COLO668 (cell line): ENCODE data around the gene TOMM34.

Source experiments
- DNase-seq: peaks from one replicate; lab custom pipeline; 2025; ENCODE audit not compliant: unreplicated experiment; lab: John Stamatoyannopoulos, UW

The TOMM34 gene

DNA sequence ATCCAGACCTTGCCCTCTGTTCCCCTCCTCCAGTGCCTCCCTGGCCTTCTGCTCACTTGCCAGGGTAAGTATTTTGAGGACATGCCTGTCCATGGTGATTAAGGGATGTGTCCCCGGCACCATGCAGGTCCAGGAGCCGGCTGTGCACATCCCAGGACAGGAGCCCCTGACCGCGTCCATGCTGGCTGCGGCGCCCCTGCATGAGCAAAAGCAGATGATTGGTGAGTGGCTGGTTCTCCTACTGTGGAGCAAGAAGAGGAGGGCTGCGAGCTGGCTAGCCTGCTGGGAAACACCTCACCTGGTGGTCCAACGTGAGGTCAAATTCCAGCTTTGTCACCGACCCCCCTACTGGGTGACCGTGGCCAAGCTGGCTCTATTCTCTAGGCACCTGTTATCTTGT is 23.7 kb downstream of the TOMM34 start:
- DNase-seq: no peak

DNA sequence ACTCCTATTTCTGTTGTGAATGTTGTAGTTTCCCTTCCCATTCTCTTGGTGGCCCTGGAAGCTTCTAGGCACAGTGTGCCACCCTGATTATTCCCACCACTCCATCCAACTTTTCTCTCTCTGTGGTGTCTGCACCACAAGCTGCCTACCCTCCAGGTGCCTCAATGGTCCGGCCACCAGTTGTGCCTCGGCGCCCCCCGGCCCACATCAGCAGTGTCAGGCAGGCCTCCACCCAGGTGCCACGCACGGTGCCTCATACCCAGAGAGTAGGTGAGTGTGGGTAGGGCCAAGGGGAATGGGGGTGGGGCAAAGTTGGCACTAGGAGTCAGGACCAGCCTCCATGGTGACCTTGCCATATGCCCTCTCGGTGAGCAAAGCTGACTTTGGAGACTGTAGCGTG is 27.3 kb downstream of the TOMM34 start:
- no peak for DNase-seq

GRCh38 chr20:44931911-44932310 is 28.3 kb downstream of the TOMM34 start:
- no peak for DNase-seq

DNA sequence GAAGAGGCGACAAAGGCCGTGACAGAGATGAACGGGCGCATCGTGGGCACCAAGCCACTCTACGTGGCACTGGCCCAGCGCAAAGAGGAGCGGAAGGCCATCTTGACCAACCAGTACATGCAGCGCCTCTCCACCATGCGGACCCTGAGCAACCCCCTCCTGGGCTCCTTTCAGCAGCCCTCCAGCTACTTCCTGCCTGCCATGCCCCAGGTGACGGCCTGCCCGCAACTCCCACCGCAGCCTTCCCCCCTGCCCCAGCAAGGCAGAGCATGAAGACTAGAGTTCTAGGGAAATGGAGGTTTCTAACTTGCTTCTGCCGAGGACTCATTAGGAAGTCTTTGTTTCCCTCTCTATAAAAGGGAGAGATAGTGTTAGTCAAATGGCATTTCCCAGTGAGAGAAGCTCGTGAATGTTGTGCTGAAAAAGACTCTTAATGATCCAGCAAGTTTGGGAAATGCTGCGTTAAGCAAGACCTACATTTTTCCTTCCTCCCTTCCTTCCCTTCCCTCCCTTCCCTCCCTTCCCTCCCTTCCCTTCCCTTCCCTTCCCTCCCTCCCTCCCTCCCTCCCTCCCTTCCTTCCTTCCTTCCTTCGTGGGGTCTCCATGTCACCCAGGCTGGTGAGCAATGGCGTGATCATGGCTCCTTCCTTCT is 29.6 kb downstream of the TOMM34 start:
- DNase-seq: no peak

GRCh38 chr20:44928595-44928994 is 31.6 kb downstream of the TOMM34 start:
- DNase-seq: no peak

DNA sequence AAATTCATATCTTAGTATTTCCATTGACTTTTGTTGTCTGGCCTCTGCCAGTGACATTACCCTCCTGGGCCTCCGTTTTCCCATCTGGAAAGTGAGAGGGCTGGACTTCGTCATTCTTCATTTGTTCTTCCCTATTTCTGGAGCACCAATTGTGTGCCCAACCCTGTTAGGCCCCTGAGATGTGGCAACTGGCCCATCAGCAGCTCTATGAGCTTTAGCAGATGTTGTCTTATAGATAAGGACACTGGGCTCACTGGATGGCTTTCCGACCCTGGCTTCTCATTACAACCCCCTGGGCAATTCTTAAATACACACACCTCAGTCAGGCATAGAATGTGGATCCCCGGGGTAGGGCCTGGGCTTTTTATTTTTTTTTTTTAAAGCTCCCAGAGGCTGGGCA is 35.7 kb downstream of the TOMM34 start:
- no peak for DNase-seq

- no peak for DNase-seq
These were observed 38.8 kb downstream of the TOMM34 start for GRCh38 chr20:44921447-44921846.

GRCh38 chr20:44918761-44919160 is 41.4 kb downstream of the TOMM34 start:
- no peak for DNase-seq

- DNase-seq: no peak
These were observed 41.9 kb downstream of the TOMM34 start for GRCh38 chr20:44918342-44918741.

DNA sequence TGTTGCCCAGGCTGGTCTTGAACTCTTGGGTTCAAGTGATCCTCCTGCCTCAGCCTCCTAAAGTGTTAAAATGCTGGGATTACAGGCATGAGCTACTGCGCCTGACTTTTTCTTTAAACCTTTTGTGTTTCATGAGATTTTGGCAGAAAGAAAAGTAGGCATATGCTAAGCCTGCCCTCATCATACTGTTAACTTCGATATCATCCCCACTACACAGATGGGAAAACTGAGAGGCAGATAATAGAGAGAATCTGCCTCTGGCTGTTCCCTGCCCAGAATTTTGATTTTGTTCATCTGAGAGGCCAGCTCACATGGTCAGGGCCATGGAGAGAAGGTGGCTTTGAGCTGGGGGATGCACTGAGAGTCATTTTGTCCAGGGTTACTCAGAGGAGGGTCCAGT is 42.8 kb downstream of the TOMM34 start:
- DNase-seq: no peak

GRCh38 chr20:44916586-44916985 is 43.6 kb downstream of the TOMM34 start:
- no peak for DNase-seq

GRCh38 chr20:44914924-44915323 is 45.3 kb downstream of the TOMM34 start:
- no peak for DNase-seq

DNA sequence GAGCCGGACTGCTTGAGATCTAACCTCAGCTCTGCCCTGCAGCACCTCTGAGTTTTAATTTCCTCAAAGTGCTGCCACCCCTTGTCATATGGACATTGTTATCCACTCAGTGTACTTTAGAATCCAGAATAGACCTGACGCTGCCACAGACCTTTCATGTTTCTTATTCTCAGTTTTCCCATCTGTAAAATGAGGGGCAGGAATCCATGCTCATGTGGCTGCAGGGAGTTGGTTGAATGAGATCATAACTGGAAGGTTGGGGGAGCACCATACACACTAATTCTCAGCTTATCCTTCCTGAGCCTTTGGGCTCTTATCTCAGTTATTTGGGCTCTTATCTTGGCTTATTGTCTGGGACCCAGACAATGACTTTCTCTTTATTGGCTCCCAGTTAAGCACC is 48.0 kb downstream of the TOMM34 start:
- DNase-seq: no peak

DNA sequence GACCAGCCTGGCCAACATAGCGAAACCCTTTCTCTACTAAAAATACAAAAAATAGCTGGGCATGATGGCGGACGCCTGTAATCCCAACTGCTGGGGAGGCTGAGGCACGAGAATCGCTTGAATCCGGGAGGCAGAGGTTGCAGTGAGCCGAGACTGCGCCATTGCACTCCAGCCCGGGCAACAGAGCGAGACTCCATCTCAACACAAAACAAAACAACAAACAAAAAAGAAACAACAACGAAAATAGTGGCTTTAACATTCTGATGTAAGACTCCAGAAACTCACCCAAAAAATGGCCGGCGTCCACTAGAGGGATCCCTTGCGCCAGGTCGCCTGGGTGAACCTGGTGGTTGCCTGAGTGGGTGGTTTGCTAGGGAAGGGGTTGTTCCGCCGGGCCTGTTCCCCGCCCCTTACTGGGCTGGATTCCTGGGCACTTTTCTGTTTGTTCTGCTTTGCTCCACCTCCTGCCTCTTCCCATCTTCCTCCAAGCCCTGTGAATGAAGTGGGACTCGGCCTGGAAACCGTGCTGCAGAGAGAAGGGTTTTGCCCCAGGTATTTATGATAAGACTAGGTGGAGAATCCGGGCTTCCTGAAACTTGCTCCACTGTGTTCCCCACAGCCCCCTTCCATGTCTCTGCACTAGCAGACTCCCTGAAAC is 48.8 kb downstream of the TOMM34 start:
- peak; percentile 34 for DNase-seq

GRCh38 chr20:44910690-44911262 is 49.4 kb downstream of the TOMM34 start:
- peak; percentile 6 for DNase-seq

GRCh38 chr20:44909872-44910689 is 50.1 kb downstream of the TOMM34 start, which contains the start of gene PABPC1L:
Gene PABPC1L, plus strand, starts transcription at chr20:44910060. Its CDS starts 84 bp downstream, at chr20:44910144.
- peak; percentile 87 for DNase-seq

DNA sequence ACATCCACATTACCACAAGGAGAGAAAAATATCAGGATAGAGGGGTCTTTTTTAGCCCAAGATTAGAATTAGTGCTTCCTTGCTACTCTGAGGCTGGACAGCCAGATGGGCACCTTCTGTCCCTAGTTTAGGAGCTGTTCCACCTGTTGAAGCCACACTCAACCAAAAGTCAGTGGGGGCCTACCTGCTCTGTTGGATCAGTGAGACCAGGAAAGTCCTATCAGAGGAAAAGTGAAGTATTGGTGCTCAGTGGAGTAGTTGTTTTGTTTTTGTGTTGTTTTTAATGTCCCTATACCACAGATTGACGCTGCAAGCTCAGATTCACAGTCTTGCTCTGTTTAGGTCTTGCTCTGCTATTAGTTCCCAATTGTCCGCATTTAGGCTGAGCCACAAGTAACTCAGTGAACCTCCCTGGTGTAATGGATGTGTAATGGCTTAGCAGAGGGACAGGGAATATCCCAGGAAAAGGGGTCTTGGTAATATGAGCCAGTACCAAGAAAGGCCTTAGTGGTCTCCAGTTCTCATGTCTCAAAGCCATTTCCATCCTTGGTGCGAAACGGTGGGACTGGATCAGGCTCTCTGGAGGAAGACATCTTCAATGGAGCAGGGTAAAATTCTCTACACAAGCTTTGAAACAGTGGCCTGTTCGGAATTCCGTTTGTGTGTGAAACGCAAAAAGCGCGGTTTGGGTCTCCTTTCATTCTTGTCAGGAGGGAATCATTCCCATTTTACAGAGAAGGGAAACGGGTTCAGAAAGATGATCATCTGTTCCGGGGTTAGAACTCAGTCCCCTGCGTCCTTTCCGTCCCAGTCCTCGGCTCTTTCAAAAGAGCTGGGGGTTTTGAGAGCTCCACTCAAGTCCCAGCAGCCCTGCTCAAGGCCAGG is 51.0 kb downstream of the TOMM34 start:
- no peak for DNase-seq

DNA sequence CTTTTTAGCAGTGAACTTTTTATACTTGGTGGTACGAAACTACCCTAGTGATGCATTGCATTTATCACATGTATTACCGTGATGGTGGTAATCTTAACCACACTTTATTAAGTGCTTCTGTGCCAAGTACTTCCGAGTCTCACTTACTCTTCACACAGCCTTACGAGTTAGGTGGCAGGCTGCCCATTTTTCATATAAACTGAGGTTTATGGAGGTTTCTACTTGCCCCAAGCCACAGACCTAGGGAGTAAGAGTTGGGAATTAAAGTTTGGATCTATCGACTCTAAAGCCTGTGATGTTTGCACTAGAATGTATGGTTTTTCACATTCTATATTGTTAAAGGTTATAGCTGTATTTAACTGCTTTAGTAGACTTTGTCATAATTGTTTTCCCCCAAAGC is 55.8 kb downstream of the TOMM34 start:
- DNase-seq: no peak

GRCh38 chr20:44901974-44902373 is 58.2 kb downstream of the TOMM34 start:
- DNase-seq: no peak

- DNase-seq: no peak
These were observed 59.9 kb downstream of the TOMM34 start for GRCh38 chr20:44900231-44900854.
